ENCODE measurements around the gene NFIA.

- TF ChIP-seq CTCF (conservative IDR thresholded peaks at IDR 0.05 in 1 of 2, IDR thresholded peaks at IDR 0.05 in 1 of 2; ENCODE audit: extremely low read depth in 1 of 2, insufficient read depth in 1 of 2, low read depth in 1 of 2, low read length in 2 of 2) (no peak), EZH2 (IDR thresholded peaks at IDR 0.05; ENCODE audit: borderline replicate concordance, low read length) (no peak)
Measured at GRCh38 chr1:61446531-61446991, 364.2 kb downstream of the NFIA start.
